ENCODE measurements around the gene IFT172. TPM values are rescaled to one million over a fixed set of nuclear protein-coding genes. Genes with fewer than 3 reads are reported as not detected.

IFT172 gene
- total and polyA plus RNA-seq, 3 donors from 2014 or later = 76.4 to 151 (median 133) TPM

GRCh38 chr2:27409321-27410073 lies 80.0 kb downstream of the IFT172 start, which contains the start of gene PPM1G:
TSS of gene PPM1G (minus strand) at chr2:27409591. CDS start at chr2:27409422, 169 bp downstream.
- intact Hi-C loops (cut with DNase I; ENCODE audit: low total_unique reads) = no loop called here

GRCh38 chr2:27408601-27409320 lies 80.8 kb downstream of the IFT172 start:
- Histone ChIP-seq H3K36me3 (ENCODE audit: low read depth, missing control alignments) (no peaks in the 10 kb centered on the region), H3K4me1 (peaks cover 11% of the 10 kb centered on the region), H3K27ac (peak overlapping the region; percentile 61 to 78), H3K4me3 (peak overlapping the region; percentile 87 to 91), H3K27me3 (no peaks in the 10 kb centered on the region), H3K9me3 (no peaks in the 10 kb centered on the region)
- no peak for TF ChIP-seq POLR2A (IDR thresholded peaks at IDR 0.05)
- TF ChIP-seq CTCF (IDR thresholded peaks at IDR 0.05) = no peak
- peak; percentile 34 for DNase-seq
- WGBS, 2 donors = 0 to 1% methylated on average over 25 to 28 of the region's 33 CpGs
- intact Hi-C loops (cut with DNase I; ENCODE audit: low total_unique reads) = no loop called here

More at GRCh38 chr2:27409321-27410073, 80.0 kb downstream of the IFT172 start, which contains the start of gene PPM1G:
- Histone ChIP-seq H3K4me1 (peaks cover 11% of the 10 kb centered on the region), H3K36me3 (ENCODE audit: low read depth, missing control alignments) (no peaks in the 10 kb centered on the region), H3K4me3 (peak within 1 kb of the TSS; percentile 87 to 91), H3K27me3 (no peaks in the 10 kb centered on the region), H3K9me3 (no peaks in the 10 kb centered on the region), H3K27ac (peak within 1 kb of the TSS; percentile 78 to 82)
- peak; percentile 96 for DNase-seq
- WGBS, 2 donors = 0 to 1% methylated on average over 31 to 70 of the region's 82 CpGs
- TF ChIP-seq CTCF (IDR thresholded peaks at IDR 0.05) = no peak
- TF ChIP-seq POLR2A (IDR thresholded peaks at IDR 0.05) = no peak

GRCh38 chr2:27407798-27408491 lies 81.6 kb downstream of the IFT172 start:
- TF ChIP-seq CTCF (IDR thresholded peaks at IDR 0.05) = peak; percentile 46 to 52 (median 51)
- no peak for TF ChIP-seq POLR2A (IDR thresholded peaks at IDR 0.05)
- intact Hi-C loops (cut with DNase I; ENCODE audit: low total_unique reads) = no loop called here
- WGBS, 2 donors = 29 to 41% methylated on average over 16 of the region's 16 CpGs
- Histone ChIP-seq H3K36me3 (ENCODE audit: low read depth, missing control alignments) (no peaks in the 10 kb centered on the region), H3K27me3 (no peaks in the 10 kb centered on the region), H3K4me1 (peaks cover 11% of the 10 kb centered on the region), H3K27ac (no peak overlapping the region), H3K9me3 (no peaks in the 10 kb centered on the region), H3K4me3 (peak overlapping the region; percentile 13 to 87)
- DNase-seq = peak; percentile 39

- Histone ChIP-seq H3K36me3 (ENCODE audit: low read depth, missing control alignments) (no peaks in the 10 kb centered on the region), H3K9me3 (no peaks in the 10 kb centered on the region), H3K4me3 (no peak overlapping the region), H3K27me3 (no peaks in the 10 kb centered on the region), H3K4me1 (no peaks in the 10 kb centered on the region), H3K27ac (no peak overlapping the region)
- 100% methylated on average over 2 of the region's 2 CpGs for WGBS, 2 donors
- no peak for TF ChIP-seq CTCF (IDR thresholded peaks at IDR 0.05)
- TF ChIP-seq POLR2A (IDR thresholded peaks at IDR 0.05) = no peak
- no peak for DNase-seq
- intact Hi-C loops (cut with DNase I; ENCODE audit: low total_unique reads) = no loop called here
Measured at GRCh38 chr2:27400348-27401135, 89.0 kb downstream of the IFT172 start.
